CD4-positive, alpha-beta T cell treated with Interleukin-17A for 1 hour (primary cell): ENCODE data around the gene CLDND2.
A peak's percentile ranks its signal among the peaks of the same experiment; 100 is the strongest.

Experiments
- DNase-seq: peaks from one replicate; pipeline ENCODE4 v3.0.0-alpha.2; 2020

CLDND2 gene

GRCh38 chr19:51329411-51329810, 39.4 kb downstream of the CLDND2 start:
- DNase-seq = no peak

DNA sequence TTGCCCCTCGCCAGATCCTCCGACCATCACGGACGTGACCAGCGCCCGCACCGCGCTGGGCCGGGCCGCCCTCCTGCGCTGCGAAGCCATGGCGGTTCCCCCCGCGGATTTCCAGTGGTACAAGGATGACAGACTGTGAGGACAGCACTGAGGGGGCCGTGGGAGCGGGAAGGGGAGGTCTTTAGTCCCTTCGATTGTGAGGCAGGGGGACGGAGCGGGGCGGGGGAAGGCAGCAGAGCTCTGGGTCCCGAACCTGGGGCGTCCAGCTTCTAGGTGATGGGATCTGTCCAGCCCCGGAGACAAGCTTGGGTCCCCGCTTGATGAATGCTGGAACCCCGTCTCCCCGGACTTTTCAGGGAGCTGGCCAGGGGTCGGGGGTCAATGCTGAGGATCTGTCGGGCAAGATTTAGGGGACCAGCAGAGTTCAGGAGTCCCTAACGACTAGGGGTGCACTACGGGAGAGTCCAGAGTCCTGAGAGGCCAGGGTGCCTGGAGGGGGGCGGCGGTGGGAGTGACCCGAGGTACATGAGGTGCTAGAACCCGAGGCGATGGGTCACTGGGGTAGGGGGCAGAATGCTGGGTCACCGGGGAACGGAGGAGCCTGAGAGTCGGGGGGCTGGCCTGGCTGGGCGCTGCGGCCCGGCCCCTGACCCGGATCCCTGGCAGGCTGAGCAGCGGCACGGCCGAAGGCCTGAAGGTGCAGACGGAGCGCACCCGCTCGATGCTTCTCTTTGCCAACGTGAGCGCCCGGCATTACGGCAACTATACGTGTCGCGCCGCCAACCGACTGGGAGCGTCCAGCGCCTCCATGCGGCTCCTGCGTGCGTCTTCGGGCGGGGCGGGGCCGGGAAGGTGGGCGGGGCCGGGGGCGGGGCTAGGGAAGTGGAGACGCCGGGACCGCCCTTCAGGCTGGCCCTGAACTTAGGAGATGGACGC, 41.5 kb downstream of the CLDND2 start:
- DNase-seq = peak; percentile 43

- DNase-seq = no peak
Observed at GRCh38 chr19:51326216-51327065, 42.4 kb downstream of the CLDND2 start.

- DNase-seq = no peak
Observed at GRCh38 chr19:51325161-51325976, 43.4 kb downstream of the CLDND2 start.

GRCh38 chr19:51324167-51324481, 44.7 kb downstream of the CLDND2 start:
- DNase-seq = no peak

GRCh38 chr19:51323481-51324166, 45.2 kb downstream of the CLDND2 start:
- DNase-seq = no peak

- DNase-seq = no peak
Observed at GRCh38 chr19:51321799-51322198, 47.0 kb downstream of the CLDND2 start.

- no peak for DNase-seq
Observed at GRCh38 chr19:51320280-51320657, 48.5 kb downstream of the CLDND2 start.

DNA sequence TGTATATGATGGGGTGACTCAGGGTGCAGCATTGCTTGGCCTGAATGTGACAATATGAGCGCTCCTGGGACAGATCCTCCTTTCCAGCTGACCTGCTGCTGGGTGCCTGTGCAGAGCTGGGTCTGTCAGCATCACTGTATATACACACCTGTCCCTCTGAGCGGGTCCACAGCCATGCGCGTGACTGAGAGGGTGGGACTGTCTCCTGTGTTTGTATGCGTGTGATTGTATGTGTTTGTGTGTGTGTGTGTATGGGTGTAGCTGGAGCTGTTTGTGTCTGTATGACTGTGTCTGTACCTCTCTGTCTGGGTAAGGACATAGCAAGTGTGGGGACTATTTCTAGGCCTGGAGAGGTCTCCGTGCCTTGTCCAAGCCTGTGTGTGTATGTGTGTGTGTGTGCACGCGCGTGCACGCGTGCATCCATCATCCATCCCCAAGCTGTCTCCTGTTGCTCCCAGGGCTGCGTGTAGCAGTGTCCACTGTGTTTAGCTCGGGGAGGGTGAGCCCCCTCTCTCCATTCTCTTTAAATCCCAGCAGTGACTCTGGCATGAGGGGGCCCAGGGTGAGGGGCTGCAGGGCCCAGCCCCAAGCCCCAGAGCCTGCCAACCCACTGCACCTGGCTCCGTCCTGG, 49.0 kb downstream of the CLDND2 start:
- no peak for DNase-seq

DNA sequence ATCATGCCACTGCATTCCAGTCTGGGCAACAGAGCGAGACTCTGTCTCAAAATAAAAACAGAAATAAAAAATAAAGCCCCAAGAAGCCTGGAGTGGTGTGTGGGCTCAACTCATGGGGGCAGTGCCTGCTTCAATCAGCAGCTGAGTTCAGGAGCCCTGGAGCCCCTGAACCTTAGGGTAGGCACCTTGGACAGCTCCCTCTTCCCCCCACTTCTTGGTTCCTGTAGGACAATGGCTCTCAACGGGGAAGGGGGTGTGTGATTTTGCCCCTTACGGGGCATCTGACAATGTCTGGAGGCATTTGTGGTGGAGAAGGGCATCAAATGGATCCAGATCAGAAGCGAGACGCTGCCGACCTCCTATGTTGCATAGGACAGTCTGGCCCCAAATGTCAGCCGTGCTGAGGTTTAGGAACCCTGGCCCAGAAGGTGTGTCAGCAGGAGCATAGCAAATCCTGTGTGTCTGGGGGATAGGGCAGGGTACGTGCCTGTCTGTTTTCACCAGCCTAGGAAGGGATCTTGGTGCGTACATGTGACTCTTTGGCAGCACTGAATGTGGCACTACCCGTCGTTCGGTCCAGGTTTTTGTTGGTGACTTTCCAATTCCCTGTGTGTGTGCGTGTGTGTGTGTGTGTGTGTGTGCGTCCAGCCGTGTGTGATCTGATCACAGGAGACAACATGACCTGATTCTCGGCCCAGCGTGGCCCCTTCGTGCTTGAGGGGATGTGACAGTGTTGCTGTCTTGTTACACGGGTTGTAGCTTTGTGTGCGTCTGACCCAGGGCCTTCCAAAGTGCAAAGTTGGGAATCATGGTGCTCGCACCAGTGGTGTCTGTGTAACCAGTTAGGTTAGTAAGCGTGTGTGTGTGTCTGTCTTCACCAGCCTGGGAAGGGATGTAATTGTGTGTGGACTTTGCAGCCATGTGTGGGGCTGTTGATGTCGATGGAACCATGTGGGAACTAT, 49.8 kb downstream of the CLDND2 start:
- DNase-seq = no peak

GRCh38 chr19:51317968-51318367, 50.8 kb downstream of the CLDND2 start:
- no peak for DNase-seq

DNA sequence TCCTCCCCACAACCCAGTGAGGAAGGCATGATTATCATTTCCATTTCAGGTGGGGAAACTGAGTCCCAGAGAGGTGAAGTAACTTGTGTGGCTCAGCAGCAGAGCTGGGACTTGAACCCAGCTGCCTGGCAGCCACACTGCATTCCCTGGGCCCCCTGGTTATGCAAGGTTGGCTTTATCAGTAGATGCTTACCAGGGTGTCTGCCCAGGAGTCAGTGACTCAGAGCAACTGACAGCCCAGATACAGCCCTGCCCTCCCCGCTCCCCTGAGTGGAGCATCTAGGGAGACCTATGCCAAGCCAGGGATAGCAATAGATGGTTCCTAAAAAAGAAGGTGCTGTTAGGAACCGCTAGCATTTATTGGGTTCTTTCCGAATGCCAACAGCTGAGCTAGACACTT, 51.4 kb downstream of the CLDND2 start:
- DNase-seq = no peak
